Measurements from ENCODE around the gene POLR2F.

POLR2F gene

DNA sequence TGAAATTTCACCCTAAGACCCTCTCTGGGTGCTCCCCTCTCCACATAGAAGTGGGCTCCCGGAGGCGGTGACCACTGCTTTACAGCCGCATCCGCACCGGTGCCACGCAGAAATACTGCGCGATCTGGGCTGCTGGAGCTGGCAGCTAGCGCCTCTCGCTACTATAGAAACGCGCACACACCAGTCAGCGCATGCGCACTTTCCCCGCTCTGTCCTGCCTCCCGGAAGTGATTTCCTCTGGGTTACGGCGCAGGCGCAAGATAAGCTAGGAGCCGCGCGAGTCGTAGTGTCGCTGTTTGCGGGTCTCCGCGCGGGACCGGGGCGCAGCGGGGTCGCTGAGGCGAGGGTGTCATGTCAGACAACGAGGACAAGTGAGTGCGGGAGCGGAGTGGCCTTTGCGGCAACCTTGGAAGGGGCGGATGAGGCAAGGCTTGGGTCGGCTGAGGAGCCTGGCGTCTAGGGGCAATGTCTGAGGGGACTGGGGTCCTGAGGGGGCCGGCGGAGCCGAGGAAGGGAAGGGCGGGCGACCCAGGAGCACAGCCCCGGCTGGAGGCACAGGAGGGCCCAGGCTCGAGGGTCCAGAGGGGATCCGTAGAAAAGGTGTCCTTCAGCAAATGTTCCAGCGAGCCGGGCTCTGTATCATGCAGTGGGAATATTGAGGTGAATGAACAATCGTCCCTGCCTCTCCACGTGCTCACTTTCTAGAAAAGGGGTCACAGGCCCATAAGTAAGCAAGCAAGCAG lies at the start of gene POLR2F, which contains the start of gene C22orf23:
Gene POLR2F (plus strand): TSS at position 263 of the 743 bp plus-strand sequence. CDS start 89 bp downstream, at position 352.
Gene C22orf23 (minus strand): TSS at position 165 of the 743 bp plus-strand sequence. CDS start 452 bp downstream, outside the sequence.
- peak; percentile 97 for DNase-seq

GRCh38 chr22:37904572-37905533 lies 48.6 kb upstream of the POLR2F start:
- DNase-seq = peak; percentile 7

GRCh38 chr22:37905534-37906363 lies 47.8 kb upstream of the POLR2F start, which contains the start of gene MICALL1:
Gene MICALL1 (plus strand): TSS chr22:37906297. CDS start chr22:37906423, 126 bp downstream.
- DNase-seq = peak; percentile 52

DNA sequence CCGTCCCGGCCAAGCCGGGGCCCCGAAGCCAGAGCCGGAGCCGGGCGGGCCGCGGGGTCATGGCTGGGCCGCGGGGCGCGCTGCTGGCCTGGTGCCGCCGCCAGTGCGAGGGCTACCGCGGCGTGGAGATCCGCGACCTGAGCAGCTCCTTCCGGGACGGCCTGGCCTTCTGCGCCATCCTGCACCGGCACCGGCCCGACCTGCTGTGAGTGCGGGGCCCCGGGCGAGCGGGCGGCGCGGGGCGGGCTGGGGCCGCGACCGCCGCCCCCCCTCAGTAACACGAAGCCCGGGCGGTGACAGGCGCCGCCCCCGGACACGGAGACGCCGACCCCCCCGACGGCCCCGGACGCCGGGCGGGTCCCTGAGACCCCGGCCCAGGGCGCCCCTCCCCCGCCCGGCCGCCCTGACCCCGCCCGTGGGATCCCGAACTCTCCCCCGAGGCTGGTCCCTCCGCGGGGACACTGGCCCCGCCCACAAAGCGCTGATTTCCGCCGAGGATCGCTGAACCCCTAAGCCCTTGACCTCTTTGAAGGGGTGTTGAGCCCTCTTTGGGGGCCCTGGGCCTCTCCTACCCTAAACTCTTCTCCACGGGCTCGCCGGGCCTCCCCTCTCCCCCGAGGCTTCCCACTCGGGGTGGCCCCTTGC lies 47.0 kb upstream of the POLR2F start:
- peak; percentile 29 for DNase-seq

DNA sequence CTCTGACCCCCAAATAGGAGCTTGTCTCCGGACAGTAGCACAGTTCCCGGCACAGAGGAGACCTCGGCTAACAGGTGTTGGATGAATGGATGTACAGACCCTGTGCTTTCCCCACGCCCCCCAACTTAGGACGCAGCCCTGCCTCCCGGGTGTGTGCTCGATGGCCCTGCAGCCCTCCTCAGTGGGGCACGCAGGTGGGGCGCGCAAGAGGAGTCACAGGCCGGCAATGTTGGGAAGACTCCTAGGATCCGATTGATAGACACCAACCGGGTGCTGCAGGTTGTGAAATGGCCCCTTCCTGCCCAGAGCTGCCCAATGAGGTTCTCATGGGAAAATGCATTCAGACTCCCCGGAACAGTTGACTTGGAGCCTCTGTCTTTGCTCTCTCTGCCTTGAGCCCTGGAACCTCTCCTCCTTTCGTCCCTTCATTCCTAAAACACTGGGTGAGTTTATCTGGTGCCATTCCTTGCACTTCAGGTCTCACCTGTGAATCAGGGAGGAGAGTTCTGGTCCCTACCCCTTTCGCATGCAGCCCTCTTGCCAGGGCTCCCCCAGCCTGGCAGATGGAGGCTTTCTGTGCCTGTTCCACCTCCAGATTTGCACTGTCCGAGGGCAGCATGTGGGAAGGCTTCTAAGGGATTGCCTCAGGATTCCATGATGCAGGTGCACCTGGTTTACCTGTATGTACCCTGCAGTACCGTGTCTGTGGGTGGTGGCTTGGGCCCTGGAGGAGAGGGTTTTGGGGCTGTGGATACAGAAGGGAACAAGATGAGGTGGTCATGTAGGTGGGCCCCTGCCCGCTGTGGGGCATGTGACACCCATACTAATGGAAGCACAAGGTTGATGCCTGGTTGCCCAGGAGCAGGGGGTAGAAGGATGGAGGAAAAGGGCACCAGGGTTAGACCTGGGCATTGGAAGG lies 46.2 kb upstream of the POLR2F start:
- no peak for DNase-seq

DNA sequence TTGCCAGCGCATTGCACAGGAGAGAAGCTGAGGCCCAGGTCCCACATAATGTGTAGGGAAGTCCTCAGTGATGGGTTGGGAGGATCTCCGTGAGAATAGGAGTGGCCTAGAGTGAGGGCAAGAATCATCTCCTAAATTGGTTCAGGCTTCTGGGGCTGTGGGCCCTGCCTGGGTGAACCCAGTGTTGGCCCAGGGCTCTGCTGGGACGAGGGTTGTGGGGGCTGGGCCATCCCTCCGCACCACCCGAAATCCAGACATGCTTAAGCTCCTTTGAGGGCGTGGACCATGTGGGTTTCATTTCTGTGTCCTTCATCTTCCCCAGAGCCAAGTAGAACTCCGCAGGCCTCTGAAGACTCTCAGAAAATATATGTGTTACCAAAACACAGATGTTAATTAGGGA lies 43.7 kb upstream of the POLR2F start:
- DNase-seq = no peak

DNA sequence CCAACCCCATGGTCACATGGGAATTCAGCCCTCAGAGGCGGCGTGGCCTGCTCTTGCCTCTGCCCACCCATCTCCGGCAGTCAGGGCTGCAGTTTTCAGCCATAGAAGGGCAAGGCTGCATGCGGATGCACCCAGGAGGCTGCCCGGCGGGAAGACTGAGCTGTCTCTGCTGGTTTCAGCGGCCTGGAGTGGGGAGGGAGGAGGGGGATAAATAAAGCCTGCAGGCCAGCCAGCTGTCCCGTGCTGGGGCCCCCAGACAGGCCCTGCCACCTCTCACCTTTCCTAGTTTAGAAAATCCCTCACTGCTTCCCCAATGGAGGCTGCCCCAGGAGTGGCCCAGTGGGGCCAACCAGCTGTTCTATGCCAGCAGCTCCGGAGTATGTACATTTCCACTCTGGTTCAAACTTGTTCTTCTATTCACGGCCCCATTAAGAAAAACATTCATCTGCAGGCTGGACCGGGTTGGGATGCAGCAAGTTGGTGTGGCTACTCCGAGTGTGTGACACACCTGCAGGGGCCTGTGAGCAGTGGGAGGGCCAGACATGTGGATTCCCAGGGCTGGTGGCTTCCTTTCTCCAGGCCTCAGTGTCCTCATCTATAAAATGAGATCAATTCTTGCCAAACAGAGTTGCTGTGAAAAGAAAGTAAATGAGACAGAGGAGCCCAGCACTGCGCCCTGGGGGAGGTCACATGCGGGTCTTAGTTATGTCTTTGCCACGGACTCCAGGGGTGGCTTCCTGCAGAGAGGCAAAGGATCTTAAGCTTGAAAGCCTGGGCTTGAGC lies 42.4 kb upstream of the POLR2F start:
- no peak for DNase-seq

DNA sequence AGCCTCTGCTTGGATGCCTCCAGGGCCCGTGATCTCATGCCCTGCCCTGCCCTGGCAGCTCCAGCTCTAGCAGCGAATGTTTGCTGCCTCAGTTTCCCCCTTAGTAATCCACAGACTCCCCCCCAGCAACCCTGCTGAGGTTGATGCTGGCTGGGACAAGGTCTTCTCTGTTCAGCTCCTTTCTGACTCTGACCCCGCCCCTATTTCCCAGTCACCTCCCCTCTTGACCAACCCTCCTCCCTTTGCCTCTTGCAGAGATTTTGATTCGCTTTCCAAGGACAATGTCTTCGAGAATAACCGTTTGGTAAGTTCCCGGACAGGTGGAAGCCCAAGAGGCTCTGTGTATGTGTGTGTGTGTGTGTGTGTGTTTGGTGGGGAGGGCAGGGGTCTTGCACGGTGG lies 41.8 kb upstream of the POLR2F start:
- no peak for DNase-seq

DNA sequence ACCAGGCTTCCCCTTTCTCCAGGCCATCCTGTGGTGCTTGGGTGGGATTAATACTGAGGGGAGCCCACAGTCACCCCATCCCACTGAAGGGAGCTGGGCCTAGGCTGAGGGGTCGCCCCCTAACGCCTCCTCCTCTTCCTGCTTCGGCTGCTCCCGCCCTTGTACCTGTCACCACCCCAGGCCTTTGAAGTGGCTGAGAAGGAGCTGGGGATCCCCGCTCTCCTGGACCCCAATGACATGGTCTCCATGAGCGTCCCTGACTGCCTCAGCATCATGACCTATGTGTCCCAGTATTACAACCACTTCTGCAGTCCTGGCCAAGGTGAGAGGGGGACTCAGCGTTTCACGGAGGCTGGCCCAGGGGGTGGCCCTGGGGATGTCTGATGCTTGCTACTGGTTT lies 41.3 kb upstream of the POLR2F start:
- DNase-seq = no peak

GRCh38 chr22:37913233-37913721 lies 40.2 kb upstream of the POLR2F start:
- DNase-seq = no peak

DNA sequence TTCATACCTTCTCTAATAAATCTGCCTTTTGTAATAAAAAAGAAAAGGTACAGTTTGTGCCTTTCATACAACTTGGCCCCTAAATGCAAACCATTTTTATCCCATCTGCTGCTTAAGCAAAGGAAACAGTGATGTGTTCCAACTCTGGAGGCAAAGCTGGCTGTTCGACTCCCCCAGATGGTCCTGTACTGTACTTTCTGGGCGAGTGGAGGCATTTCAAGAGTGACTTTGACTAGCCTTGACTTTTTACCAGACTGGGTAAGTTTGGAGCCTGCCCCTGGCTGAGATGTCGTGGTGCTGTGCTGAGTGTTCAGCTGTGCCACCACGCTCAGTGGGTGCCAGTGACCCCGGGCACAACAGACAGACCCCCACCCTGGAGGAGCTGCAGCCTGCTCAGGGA lies 37.2 kb upstream of the POLR2F start:
- DNase-seq = no peak

DNA sequence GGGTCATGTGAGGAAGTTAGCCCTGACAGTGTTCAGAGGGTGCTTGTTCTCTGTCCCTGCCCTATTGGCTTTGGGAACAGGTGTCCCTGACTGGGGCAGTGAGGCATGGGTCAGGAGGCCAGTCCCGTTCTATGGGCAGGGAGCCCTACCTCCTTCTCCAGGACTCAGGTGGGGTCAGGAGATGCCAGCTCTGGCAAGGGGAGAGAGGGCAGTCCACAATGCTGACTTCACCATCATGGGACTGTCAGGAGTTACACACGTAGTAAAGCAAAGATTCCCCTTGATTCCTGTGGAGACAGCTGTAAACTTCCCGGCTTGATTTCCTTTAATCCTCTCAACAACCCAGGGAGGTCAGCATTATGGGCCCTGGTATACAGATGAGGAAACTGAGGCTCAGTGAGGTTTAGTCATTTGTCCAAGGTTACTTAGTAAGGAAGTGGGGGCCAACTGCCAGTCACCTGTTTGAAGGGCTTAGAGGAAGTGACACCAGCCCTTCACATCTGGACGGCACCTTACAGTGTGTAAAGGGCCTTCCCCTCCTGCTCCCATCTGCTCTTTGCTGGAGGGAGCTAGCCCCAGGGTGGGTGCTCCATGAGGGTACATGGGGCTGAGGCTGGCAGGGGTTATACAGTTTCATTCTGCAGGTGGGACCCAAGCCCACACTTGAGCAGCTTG lies 35.5 kb upstream of the POLR2F start:
- DNase-seq = no peak

GRCh38 chr22:37918580-37919270 lies 34.8 kb upstream of the POLR2F start:
- no peak for DNase-seq

GRCh38 chr22:37920126-37920525 lies 33.4 kb upstream of the POLR2F start:
- DNase-seq = no peak

DNA sequence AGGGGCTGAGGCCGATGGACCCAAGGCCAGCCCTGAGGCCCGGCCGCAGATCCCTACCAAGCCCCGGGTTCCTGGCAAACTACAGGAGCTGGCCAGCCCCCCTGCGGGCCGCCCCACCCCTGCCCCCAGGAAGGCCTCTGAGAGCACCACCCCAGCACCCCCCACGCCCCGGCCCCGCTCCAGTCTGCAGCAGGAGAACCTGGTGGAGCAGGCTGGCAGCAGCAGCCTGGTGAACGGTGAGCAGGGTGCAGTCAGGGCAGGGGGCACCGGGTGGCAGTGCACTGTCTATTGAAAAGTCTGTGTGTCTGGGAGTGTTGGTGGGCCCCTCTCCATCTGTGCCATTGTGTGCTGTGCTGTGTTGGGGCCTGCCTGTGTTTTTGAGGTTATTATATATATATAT lies 31.3 kb upstream of the POLR2F start:
- no peak for DNase-seq

- no peak for DNase-seq
These were observed 29.6 kb upstream of the POLR2F start for GRCh38 chr22:37923927-37924326.

DNA sequence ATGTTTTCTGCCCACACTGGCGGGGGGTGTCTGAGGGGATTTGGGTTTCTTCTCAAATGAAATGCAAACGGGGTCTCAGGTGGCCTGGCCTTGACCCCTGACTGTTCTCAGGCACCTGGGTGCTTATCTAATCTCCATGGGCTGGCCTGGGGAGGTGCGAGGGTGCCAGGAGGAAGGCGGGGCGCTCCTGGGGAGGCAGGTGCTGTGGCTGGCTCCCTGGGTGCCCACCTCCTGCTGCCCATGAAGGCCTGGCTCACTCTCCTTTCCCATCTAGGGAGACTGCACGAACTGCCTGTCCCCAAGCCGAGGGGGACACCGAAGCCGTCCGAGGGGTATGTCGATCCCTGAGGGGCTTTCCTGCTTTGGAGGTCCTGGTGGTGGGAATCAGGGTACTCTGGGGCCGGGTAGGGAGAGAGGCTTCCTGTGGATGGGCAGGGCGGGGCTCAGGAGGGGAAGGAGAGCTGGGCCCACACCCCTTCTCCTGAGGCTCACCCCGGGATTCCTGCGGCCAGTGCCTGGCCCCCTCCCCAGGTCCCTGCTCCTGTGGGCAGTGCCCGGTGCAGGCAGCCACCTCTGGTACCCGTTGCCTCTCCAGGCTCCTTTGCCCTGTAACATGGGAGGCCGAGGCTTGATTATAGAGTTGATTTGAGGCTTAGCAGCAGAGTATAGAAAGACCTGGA lies 29.0 kb upstream of the POLR2F start:
- DNase-seq = no peak

GRCh38 chr22:37925330-37925729 lies 28.2 kb upstream of the POLR2F start:
- no peak for DNase-seq
